HG03520 (cell line): ENCODE measurements around the gene VEGFA.

Experiments used
- ATAC-seq: cut with Tn5 transposase; IDR thresholded peaks from one replicate; pipeline ENCODE4 v1.9.1; 2021; ENCODE audit warnings: mild to moderate bottlenecking, moderate library complexity; ENCODE audit not compliant: unreplicated experiment

The VEGFA gene

DNA sequence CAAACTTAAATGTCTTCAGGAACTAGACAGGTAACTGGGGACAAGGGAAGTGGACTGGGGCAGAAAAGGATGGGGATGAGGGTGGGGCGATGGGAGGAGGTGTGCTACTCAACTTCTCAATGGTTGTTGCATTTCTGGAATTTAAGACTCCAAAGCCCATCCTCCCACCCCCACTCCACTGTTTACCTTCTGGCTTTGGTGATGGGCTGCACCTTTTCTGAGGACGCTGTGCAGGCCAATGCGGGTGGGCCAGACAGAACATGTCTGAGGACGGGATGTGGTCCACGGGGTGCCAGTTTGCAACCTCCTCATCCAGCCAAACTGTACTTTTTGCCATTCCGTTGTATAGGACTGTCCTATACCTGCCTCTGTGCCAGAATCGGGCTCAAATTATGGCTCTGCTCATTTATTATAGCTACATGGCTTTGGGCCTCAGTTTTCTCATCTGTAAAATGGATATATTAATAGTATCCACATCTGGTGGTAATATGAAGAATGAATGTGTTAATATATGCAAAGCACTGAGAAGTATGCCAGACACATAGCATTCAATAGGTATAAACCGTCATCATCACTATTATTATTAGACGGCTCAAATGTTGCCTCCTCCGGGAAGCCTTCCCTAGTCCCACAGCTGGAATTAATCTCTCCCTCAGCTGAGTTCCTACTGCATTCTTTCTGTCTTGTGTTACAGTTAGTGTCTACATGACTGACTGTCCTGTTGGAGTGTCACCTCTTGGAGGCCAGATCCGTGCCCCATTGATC is 31.0 kb upstream of the VEGFA start:
- no peak for ATAC-seq

- no peak for ATAC-seq
Observed at GRCh38 chr6:43739642-43740091, 30.3 kb upstream of the VEGFA start.

- no peak for ATAC-seq
Observed at GRCh38 chr6:43740321-43740960, 29.6 kb upstream of the VEGFA start.

DNA sequence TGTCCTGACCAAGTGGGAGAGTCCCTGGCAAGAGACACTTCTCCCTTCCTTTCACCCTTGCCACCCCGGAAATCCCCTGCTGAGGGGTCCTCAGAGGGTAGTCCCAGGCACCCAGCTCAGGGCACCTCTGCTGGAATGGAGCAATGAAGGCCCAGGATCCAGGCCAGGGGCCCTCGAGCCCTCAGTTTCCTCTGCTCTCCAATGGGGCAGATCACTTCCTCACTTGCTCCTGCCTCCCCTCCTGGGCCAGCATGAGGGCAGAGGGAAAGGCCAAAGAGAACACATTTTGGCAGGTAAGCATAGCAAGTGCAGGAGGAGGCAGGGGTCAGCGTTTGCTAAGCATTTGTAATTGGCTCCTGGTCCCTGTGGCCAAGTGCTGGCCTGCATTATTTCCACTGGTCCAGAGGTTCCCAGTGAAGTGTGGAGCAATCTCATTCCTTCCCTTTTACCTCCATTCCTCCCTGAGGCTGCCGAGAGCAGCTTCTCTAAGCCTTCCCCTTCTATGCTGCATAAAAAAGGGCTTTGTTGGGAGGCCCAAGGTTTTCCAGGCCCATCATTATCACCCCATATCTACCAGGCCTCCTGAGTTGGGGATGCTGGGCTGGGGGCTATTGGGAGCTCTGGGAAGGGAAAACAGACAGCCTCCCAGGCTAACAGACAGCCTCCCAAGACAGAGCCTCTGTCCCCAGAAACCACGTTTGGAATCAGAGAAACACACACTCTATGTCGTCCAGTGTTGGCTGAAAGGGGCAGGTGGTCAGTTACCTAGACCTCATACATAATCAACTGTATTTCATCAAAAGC is 28.8 kb upstream of the VEGFA start:
- ATAC-seq: no peak

- no peak for ATAC-seq
Observed at GRCh38 chr6:43741829-43742228, 28.2 kb upstream of the VEGFA start.

GRCh38 chr6:43742285-43742684 is 27.7 kb upstream of the VEGFA start:
- ATAC-seq: no peak

- ATAC-seq: no peak
Observed at GRCh38 chr6:43742931-43743632, 26.9 kb upstream of the VEGFA start.

- no peak for ATAC-seq
Observed at GRCh38 chr6:43743682-43744381, 26.2 kb upstream of the VEGFA start.

- ATAC-seq: no peak
Observed at GRCh38 chr6:43744491-43744890, 25.5 kb upstream of the VEGFA start.

- ATAC-seq: no peak
Observed at GRCh38 chr6:43744931-43745727, 24.9 kb upstream of the VEGFA start.

DNA sequence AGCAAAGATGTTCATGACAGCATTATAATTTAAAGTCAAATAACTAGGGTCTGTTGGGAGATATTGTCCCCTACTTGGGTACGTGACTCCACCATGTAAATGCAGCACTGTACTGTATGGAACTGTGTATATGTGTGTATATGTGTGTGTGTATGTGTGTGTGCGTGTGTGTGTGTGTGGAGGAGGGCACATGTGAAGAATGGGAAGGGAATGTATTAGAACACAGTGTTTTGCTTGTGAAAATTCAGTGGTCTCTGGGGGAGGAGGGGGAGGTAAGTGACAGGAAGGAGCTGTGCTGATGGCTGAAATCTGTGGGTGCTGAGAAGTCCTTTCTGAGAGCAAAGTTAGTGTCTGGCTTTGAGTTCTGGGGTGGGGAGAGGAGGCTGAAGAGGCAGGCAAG is 23.9 kb upstream of the VEGFA start:
- no peak for ATAC-seq

GRCh38 chr6:43746613-43747102 is 23.4 kb upstream of the VEGFA start:
- no peak for ATAC-seq

DNA sequence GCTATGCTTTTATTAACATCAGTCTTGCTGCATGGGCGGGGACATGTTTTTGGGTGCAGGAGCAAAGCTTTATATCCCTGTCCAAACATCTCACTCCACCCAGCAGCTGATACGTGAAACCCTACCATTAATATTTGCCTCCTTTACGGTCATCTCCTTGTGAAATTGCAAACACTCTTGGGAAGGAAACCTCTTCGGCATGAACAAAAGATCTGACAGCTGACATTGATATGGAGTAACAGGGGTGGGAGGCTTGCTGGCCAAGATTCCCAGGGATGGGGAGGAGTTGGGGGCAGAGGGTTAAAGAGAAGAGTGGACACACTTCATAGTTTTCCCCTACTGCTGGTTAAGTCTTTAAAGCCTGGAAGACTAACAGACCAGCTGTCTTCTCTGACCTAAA is 22.2 kb upstream of the VEGFA start:
- ATAC-seq: no peak

- no peak for ATAC-seq
Observed at GRCh38 chr6:43748765-43749164, 21.2 kb upstream of the VEGFA start.

DNA sequence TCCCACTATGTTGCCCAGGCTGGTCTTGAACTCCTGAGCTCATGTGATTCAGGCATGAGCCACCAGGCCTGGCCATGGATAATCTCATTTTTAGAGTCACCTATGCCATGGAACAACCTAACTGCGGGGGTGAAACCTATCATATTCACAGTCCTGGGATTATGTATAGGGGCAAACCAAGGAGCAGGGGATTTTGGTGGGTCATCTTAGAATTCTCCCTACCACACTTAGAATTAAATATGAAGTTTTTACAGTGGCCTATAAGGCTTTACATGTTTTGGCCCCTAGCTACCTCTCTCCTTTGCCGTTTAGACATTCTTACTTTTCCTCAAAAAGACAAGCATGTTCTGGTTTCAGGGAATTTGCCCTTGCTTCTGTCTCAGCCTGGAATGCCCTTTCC is 20.6 kb upstream of the VEGFA start:
- no peak for ATAC-seq

GRCh38 chr6:43750622-43751021 is 19.4 kb upstream of the VEGFA start:
- no peak for ATAC-seq

GRCh38 chr6:43753570-43754183 is 16.3 kb upstream of the VEGFA start:
- no peak for ATAC-seq

DNA sequence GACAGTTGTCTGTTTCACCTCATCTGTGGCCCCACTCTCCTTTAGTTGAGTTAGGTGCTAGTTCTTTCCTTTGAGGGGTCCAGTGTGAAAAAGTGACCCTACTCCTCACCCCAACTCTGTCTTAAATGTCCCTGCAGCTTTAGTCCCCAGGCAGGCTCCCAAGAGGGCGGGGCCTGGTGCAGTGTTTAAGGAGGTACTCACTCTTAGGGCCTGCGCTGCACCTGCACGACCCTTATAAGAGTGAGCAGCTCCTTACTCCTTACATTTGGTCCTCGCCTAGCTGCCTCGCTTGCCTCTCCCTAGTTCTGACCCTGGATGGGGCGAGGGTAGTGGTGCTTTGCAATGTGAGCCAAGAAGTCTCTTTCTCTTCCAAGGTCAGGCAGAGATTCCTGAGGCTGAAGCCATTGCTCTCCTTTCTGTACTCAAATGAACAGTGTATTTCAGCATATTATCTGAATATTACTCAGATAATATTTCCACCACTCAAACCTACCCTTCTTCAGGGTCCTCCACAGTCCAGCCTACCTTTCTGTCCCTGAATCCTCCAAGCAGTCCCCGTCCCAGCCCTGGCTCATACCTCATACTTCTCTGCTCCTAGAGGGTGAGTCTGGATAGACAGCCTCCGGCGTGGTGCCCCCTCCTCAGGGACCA is 11.9 kb upstream of the VEGFA start:
- ATAC-seq: no peak

DNA sequence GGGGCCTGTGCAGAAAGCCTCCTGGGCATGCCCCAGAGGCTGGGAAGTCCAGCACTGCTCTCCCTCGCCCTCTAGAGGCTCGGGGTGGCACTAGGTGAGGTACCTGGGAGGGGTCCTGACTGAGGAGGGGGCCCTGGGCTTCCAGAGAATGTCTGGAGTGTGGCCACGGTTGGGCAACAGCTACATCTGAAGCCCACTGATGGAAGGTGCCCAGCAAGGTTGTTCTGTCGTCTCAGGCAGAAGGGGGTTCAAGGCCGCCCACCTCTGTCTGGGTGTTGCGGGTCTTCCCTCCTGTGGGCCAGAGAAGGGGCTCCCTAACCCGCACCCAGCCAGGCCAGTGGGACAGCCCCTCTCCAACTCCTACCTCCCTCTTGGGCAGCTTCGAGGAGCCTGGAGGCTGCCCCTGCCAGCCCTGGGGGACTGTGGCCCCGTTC is 11.4 kb upstream of the VEGFA start:
- no peak for ATAC-seq
